Muscle of back (tissue), 11 donors: ENCODE measurements around the gene VPS9D1. TPM values are rescaled to one million over a fixed set of nuclear protein-coding genes. Genes with fewer than 3 reads are reported as not detected.
"Not testable (repeated sequence)": the region's sequence is repeated elsewhere in the genome, so short reads cannot be mapped to it uniquely, and the experiment has no call there.

Experiments used
- DNase-seq, 3 donors: peaks; one replicate each; pipeline versions ENCODE4 v3.0.0 to v3.0.0-alpha.2; 2013
- polyA plus RNA-seq, 10 donors: library from polyadenylated mRNA; unstranded; fragments of 120-200 nt; gene quantifications; one replicate each; pipeline ENCODE4 v1.2.1, GENCODE V29; 2013; ENCODE audit not compliant: insufficient read length in 10 of 10

The VPS9D1 gene
- polyA plus RNA-seq, 10 donors = 7.4 to 12.4 (median 9.9) TPM

DNA sequence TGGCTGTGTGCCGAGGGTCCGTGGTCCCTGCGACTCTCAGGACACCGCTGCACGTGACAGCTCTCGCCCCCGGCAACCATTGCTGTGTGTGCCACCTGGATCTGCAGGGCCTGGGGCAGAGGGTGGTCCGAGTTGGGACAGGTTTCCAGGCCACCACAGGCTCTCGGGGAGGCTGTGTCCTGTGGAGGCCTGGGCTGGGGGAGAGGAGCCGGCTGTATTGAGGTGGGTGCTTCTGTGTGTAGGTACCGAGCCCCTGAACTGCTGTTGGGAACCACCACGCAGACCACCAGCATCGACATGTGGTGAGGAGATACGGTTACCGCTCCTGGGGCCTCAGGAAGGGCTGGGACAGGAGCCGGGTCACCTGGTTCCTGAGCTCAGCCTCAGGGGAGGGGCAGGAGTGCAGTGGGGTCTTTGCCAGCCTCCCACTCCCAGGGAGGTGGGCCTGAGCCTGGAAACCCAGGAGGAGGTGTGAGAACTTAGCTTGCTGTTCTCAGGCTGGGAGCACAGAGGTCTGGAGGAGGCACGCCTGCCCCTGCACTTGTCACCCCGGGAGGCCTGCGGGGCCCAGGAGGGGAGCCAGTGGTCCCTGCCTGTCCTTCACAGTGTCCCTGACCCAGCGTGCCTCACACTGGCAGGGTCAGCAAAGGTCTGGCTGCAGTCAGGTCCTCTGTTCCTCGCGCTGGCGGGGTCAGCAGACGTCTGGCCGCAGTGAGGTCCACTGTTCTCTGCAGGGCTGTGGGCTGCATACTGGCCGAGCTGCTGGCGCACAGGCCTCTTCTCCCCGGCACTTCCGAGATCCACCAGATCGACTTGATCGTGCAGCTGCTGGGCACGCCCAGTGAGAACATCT is 26.5 kb downstream of the VPS9D1 start:
- DNase-seq = no peak

- no peak for DNase-seq
Measured at GRCh38 chr16:89693289-89693731, 27.4 kb downstream of the VPS9D1 start.

DNA sequence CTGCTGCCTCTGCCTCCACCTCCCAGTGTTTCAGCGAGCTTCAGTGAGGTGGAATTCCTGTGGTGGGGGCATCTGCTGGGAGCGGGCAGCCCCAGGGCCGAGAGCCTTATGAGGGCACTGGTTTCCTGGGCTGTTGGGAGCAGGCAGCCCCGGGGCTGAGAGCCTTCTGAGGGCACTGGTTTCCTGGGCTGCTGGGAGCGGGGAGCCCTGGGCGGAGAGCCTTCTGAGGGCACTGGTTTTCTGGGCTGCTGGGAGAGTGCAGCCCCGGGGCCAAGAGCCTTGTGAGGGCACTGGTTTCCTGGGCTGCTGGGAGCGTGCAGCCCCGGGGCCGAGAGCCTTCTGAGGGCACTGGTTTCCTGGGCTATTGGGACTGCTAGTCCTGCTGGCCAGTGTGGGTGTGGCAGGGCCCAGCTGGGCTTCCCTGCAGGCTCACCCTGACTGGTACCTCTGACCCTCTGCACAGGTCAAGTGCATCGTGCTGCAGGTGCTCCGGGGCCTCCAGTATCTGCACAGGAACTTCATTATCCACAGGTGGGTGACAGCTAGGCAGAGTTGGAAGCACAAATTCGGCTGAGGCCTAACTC is 28.6 kb downstream of the VPS9D1 start:
- no peak for DNase-seq

DNA sequence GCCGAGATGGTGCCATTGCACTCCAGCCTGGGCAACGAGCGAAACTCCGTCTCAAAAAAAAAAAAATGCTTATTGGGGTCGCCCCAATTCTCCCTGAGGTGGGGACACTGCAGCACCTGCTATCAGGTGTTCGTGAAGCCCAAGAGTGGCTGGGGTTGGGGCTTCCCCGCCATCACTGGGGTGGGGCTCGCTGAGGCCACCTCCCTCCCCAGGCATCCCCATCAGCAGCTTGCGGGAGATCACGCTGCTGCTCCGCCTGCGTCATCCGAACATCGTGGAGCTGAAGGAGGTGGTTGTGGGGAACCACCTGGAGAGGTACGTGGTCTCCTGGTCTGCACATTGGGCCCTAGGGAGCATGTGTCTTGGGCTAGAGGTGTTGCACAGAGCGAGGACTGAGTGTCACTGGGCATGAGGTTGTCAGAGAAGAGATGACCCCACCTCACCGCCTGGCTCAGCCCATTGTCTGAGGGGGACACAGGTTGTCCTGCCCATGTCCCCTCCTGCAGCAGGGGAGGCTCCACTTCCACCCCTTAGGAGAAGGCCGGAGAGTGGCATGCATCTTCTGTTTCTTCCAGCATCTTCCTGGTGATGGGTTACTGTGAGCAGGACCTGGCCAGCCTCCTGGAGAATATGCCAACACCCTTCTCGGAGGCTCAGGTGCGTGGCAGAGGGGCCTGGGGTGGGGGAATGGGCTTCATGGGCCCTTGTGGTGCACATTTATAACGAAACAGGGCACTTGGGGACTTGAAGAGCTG is 29.3 kb downstream of the VPS9D1 start:
- DNase-seq = no peak

- no peak for DNase-seq
Measured at GRCh38 chr16:89690392-89690901, 30.3 kb downstream of the VPS9D1 start.

- DNase-seq = not testable (repeated sequence)
Measured at GRCh38 chr16:89689621-89690020, 31.1 kb downstream of the VPS9D1 start.

DNA sequence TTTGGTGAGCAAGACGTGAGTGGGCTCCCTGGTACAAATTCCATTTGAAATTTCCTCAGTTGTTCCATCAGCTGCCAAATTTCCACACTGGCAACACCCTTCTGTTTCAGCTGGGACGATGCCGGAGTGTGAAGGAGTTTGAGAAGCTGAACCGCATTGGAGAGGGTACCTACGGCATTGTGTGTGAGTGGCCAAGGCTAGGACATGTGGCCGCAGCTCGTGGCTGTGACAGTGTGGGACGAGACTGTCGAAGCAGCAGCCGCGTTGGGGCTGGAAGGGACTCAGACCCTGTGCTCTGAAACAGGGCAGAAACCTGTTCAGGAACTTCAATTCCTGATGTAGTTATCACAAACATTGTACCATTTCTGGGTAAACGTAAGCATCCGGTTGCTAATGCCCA is 31.6 kb downstream of the VPS9D1 start:
- DNase-seq = no peak

- DNase-seq = no peak
Measured at GRCh38 chr16:89688395-89688794, 32.3 kb downstream of the VPS9D1 start.

DNA sequence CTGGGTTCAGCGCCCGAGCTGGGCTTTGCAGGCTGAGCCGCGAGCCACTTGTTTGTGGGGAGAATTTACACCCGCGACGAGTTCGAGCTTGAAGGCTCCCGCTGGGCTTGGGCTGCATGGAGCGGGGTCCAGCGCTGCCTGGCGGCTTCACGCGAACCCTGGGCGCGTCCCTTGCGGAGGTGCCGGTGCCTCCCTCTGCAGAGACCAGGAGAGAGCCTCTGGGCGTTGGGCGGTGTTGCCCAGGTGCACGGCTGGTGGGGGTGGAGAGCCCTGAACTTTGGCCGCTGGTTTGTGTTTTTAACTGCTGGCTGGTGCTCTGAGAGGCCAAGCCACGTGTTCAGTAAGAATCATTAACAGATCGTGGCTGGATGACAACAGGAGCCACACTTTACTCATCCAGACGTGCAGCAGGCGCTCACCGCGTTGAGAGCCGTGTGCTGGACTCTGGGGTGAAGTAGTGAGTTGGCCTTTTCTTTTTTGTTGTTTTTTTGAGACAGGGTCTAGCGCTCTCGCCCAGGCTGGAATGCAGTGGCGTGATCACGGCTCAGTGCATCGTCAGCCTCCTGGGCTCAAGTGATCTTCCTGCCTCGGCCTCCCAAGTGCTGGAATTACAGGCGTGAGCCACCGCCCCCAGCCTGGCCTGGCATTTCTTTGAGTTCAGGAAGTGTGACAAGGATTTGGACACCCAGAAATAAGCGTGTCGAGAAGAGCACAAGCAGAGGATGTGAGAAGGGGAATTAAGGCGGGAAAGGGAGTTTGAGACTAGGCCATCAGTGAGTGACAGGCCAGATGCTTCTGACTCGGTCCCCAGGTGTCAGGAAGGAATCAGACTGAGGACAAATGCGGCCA is 33.4 kb downstream of the VPS9D1 start:
- DNase-seq = peak in 1 of 3 donors; percentile 71

- peak; percentile 86 to 99 (median 95) for DNase-seq
Measured at GRCh38 chr16:89686520-89687091, 34.1 kb downstream of the VPS9D1 start, which contains the start of gene CDK10. Gene CDK10 (plus strand): TSS chr16:89686689. CDS start chr16:89686711, 22 bp downstream.

GRCh38 chr16:89685916-89686315 is 34.8 kb downstream of the VPS9D1 start:
- DNase-seq = no peak

DNA sequence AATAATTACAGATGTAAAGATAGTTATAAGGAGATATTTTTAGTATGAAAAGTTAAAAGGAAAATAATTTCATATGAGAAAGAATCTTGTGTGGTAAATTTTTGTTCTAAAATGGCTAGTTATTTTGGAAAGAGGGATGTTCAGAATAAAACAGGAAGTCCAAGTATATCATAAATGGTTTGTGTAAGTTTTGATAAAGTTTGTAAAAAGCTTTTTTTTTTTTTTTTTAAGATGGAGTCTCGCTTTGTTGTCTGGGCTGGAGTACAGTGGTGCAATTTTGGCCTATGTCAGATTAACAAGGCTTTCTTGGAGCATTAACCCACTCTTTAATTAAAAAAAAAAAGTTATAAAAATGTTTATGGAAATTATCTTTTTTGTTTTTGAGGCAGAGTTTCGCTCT is 42.4 kb downstream of the VPS9D1 start:
- DNase-seq = no peak

- DNase-seq = no peak
Measured at GRCh38 chr16:89672177-89672941, 48.3 kb downstream of the VPS9D1 start.

DNA sequence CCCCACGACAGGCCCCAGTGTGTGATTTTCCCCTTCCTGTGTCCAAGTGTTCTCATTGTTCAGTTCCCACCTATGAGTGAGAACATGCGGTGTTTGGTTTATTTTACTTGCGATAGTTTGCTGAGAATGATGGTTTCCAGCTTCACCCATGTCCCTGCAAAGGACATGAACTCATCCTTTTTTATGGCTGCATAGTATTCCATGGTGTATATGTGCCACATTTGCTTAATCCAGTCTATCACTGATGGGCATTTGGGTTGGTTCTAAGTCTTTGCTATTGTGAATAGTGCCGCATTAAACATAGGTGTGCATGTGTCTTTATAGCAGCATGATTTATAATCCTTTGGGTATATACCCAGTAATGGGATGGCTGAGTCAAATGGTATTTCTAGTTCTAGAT is 49.1 kb downstream of the VPS9D1 start:
- not testable (repeated sequence) for DNase-seq

DNA sequence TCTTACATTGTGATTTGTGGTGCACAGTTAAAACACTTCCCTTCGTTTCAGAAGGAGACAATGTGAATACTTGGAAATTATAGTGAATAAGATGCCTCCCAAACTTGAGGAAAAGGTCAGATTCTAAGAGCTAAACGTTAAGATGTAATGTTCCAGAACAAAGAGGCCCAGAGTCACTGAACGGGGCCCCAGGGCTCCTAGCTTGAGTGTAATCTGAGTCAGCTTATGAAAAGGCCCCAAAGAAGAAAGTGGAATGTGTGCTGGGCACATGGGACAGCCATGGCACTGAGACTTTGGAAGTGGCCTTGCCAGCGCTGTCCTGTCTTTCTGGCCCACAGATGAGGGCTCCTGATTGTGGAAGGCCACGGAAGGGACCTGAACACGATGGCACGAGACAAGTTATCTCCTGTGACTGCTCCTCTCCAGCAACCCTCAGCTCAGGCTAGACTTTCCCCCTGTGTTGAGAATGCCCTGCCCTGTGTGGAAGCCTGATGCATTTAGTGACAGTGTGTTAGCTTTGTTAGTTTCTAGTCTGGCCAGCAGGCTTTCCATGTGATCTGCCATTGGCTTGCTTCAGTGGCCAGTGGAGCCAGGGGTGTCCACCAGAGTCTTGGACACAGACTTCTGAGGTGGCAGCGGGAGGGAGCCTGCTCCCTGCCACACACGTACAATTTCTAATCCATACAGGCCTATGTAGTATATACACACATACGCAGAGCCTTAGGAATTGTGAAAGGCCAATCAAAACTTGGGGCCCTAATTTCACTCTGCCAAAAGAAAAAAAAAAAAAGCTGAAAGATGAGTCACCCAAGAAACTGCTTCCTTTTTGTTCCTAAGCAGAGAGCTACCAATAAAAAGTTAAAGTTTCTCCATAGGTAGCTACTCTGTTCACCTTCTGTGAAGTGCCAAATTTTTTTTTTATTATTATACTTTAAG is 49.9 kb downstream of the VPS9D1 start:
- DNase-seq = no peak

- no peak for DNase-seq
Measured at GRCh38 chr16:89669755-89670154, 50.9 kb downstream of the VPS9D1 start.

GRCh38 chr16:89668790-89669158 is 51.9 kb downstream of the VPS9D1 start:
- DNase-seq = no peak

DNA sequence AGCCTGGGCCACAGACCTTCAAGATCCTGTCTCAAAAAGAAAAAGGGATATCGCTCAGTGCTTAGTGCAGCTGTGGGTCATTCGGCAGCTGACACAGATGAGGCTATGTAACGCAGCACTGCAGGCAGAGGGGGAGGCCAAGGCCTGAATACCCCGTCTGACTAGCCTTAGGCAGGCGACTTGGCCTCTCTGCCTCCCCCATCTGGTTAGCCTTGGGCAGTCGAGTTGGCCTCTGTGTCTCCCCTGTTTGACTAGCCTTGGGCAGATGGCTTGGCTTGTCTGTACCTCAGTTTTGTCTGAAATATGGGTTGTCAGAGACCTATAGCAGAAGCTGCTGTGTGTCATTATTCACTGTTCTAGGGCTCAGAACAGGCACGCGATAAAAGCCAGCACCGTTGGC is 53.1 kb downstream of the VPS9D1 start:
- DNase-seq = no peak

DNA sequence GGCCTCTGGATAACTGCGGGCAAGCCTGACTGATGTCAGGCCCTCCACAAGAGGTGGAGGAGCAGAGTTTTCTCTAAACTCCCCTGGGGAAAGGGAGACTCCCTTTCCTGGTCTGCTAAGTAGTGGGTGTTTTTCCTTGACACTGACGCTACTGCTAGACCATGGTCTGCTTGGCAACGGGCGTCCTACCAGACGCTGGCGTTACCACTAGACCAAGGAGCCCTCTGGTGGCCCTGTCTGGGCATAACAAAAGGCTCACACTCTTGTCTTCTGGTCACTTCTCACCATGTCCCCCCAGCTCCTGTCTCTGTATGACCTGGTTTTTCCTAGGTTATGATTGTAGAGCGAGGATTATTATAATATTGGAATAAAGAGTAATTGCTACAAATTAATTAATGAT is 53.7 kb downstream of the VPS9D1 start:
- DNase-seq = not testable (repeated sequence)
